ENCODE measurements around the gene CDK1.

GRCh38 chr10:60801522-60801921 lies 23.2 kb downstream of the CDK1 start:
- TF ChIP-seq EZH2 (IDR thresholded peaks at IDR 0.05; ENCODE audit: borderline replicate concordance, control insufficient read depth, low read depth, low read length) (no peak), RFX5 (IDR thresholded peaks at IDR 0.05; ENCODE audit: low read depth, low read length) (no peak), CTCF (IDR thresholded peaks at IDR 0.05 in 2 of 3, conservative IDR thresholded peaks at IDR 0.05 in 1 of 3; ENCODE audit: control insufficient read depth in 2 of 3, extremely low read depth in 1 of 3, insufficient read depth in 1 of 3, low read depth in 3 of 3, low read length in 3 of 3) (no peak), TAF1 (IDR thresholded peaks at IDR 0.05; ENCODE audit: borderline replicate concordance, low read depth, low read length) (no peak), ATF3 (IDR thresholded peaks at IDR 0.05; ENCODE audit: borderline replicate concordance, extremely low read depth, low read depth, low read length) (no peak), SIN3A (IDR thresholded peaks at IDR 0.05; ENCODE audit: low read depth, low read length) (no peak), RB1 (IDR thresholded peaks at IDR 0.05; ENCODE audit: borderline replicate concordance) (no peak), RAD21 (IDR thresholded peaks at IDR 0.05; ENCODE audit: insufficient read depth, low read depth, low read length) (no peak), BRCA1 (IDR thresholded peaks at IDR 0.05; ENCODE audit: low read depth, low read length) (no peak), HDAC6 (IDR thresholded peaks at IDR 0.05; ENCODE audit: unreplicated experiment) (no peak), GATAD2B (conservative IDR thresholded peaks at IDR 0.05; ENCODE audit: low read depth) (no peak), USF1 (IDR thresholded peaks at IDR 0.05; ENCODE audit: borderline replicate concordance, extremely low read length, insufficient read depth, low read depth, low read length) (no peak), YY1 (IDR thresholded peaks at IDR 0.05; ENCODE audit: low read depth, low read length) (no peak)

All from GM12878 (cell line).